Measurements from ENCODE around the gene TRIL.

GRCh38 chr7:29005406-29005805 lies 47.3 kb upstream of the TRIL start:
- TF ChIP-seq CTCF (IDR thresholded peaks at IDR 0.05) = no peak
- TF ChIP-seq POLR2A (IDR thresholded peaks at IDR 0.05) = no peak
- TF ChIP-seq EP300 (IDR thresholded peaks at IDR 0.05) = no peak
- no peak for TF ChIP-seq POLR2AphosphoS5 (IDR thresholded peaks at IDR 0.05)

Measured in stomach (tissue), 4 donors.